Pulmonary artery endothelial cell (primary cell): ENCODE measurements around the gene CLCN2. TPM values are rescaled to one million over a fixed set of nuclear protein-coding genes. Genes with fewer than 3 reads are reported as not detected.
A peak's percentile ranks its signal among the peaks of the same experiment; 100 is the strongest.

Experiments used
- DNase-seq: peaks from one replicate; pipeline ENCODE4 v3.0.0-alpha.2; 2011; ENCODE audit warnings: low read depth, low spot score
- total RNA-seq: library from RNA; depleted of rRNA; stranded (reverse); fragments of >200 nt; gene quantifications from 2 replicates; pipeline ENCODE4 v1.2.3, GENCODE V29; 2014

The CLCN2 gene
- total RNA-seq, 1 donor from 2014 or later = 2.2 TPM

- no peak for DNase-seq
Observed at GRCh38 chr3:184325715-184326369, 35.6 kb downstream of the CLCN2 start.

GRCh38 chr3:184325269-184325668 lies 36.1 kb downstream of the CLCN2 start:
- no peak for DNase-seq

- DNase-seq = no peak
Observed at GRCh38 chr3:184323696-184324095, 37.7 kb downstream of the CLCN2 start.

- no peak for DNase-seq
Observed at GRCh38 chr3:184322731-184323487, 38.5 kb downstream of the CLCN2 start.

- no peak for DNase-seq
Observed at GRCh38 chr3:184321666-184322065, 39.7 kb downstream of the CLCN2 start.

GRCh38 chr3:184320104-184320445 lies 41.3 kb downstream of the CLCN2 start:
- DNase-seq = peak; percentile 81

- no peak for DNase-seq
Observed at GRCh38 chr3:184317201-184317600, 44.2 kb downstream of the CLCN2 start.

GRCh38 chr3:184316792-184317191 lies 44.6 kb downstream of the CLCN2 start:
- DNase-seq = no peak

GRCh38 chr3:184315871-184316661 lies 45.3 kb downstream of the CLCN2 start:
- DNase-seq = no peak

GRCh38 chr3:184315543-184315867 lies 45.9 kb downstream of the CLCN2 start:
- DNase-seq = no peak

- no peak for DNase-seq
Observed at GRCh38 chr3:184314700-184315542, 46.5 kb downstream of the CLCN2 start.

- DNase-seq = peak; percentile 71
Observed at GRCh38 chr3:184314363-184314699, 47.1 kb downstream of the CLCN2 start, which contains the start of gene EIF4G1. Gene EIF4G1, plus strand, starts transcription at chr3:184314606. Its CDS starts 1,191 bp downstream, at chr3:184315797.

GRCh38 chr3:184311633-184312032 lies 49.8 kb downstream of the CLCN2 start:
- DNase-seq = no peak

GRCh38 chr3:184308744-184309143 lies 52.7 kb downstream of the CLCN2 start:
- no peak for DNase-seq

GRCh38 chr3:184307915-184308314 lies 53.5 kb downstream of the CLCN2 start:
- DNase-seq = no peak

- no peak for DNase-seq
Observed at GRCh38 chr3:184306341-184306972, 54.9 kb downstream of the CLCN2 start.

- DNase-seq = no peak
Observed at GRCh38 chr3:184305577-184305976, 55.8 kb downstream of the CLCN2 start.

- DNase-seq = no peak
Observed at GRCh38 chr3:184300378-184300720, 61.1 kb downstream of the CLCN2 start.

GRCh38 chr3:184299488-184300377 lies 61.7 kb downstream of the CLCN2 start:
- no peak for DNase-seq
